Measurements from ENCODE around the gene ANKRD49.

Gene ANKRD49

GRCh38 chr11:94544646-94545263 lies 51.0 kb downstream of the ANKRD49 start:
- no peak for DNase-seq

DNA sequence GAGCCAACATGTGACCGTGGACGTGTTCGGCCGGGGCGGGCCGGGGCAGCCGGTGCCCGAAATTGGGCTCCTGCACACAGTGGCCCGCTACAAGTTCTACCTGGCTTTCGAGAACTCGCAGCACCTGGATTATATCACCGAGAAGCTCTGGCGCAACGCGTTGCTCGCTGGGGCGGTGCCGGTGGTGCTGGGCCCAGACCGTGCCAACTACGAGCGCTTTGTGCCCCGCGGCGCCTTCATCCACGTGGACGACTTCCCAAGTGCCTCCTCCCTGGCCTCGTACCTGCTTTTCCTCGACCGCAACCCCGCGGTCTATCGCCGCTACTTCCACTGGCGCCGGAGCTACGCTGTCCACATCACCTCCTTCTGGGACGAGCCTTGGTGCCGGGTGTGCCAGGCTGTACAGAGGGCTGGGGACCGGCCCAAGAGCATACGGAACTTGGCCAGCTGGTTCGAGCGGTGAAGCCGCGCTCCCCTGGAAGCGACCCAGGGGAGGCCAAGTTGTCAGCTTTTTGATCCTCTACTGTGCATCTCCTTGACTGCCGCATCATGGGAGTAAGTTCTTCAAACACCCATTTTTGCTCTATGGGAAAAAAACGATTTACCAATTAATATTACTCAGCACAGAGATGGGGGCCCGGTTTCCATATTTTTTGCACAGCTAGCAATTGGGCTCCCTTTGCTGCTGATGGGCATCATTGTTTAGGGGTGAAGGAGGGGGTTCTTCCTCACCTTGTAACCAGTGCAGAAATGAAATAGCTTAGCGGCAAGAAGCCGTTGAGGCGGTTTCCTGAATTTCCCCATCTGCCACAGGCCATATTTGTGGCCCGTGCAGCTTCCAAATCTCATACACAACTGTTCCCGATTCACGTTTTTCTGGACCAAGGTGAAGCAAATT lies 51.7 kb downstream of the ANKRD49 start:
- DNase-seq = no peak

DNA sequence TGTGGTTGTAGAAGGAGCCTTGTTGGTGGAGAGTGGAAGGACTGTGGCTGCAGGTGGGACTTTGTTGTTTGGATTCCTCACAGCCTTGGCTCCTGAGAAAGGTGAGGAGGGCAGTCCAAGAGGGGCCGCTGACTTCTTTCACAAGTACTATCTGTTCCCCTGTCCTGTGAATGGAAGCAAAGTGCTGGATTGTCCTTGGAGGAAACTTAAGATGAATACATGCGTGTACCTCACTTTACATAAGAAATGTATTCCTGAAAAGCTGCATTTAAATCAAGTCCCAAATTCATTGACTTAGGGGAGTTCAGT lies 52.3 kb downstream of the ANKRD49 start:
- DNase-seq = no peak

- no peak for DNase-seq
These were observed 53.1 kb downstream of the ANKRD49 start for GRCh38 chr11:94546886-94547285.

DNA sequence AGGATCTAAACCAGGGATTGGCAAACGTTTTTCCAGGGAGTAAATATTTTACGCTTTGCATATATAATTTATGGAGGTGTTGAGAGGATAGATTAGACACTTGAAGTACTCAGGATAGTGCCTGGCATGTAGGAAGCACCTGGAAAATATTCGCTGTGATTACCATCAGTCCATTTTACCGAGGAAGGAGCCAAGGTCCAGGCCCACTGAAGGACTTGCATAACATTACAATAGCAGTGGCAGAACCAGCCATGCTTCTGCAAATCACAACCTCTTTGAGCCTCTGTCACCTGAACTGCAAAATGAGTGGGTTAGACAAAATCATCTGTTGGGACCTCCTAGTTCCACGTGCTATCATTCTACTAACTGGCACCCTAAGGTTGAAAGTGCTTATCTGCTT lies 55.4 kb downstream of the ANKRD49 start:
- DNase-seq = no peak

Data from cerebellar nuclear complex (tissue), 1 donor.